ENCODE data around the gene JAKMIP1.

The JAKMIP1 gene

GRCh38 chr4:5991405-5991804 lies 208.9 kb downstream of the JAKMIP1 start:
- H3K9me3 ChIP-seq (ENCODE audit: control insufficient read depth in 1 of 2, low read length in 2 of 2) = no peaks in the 10 kb centered on the region
- no peak overlapping the region for H3K9ac ChIP-seq (ENCODE audit: low read depth in 1 of 2, low read length in 2 of 2)
- no peaks in the 10 kb centered on the region for H3K36me3 ChIP-seq (ENCODE audit: control insufficient read depth in 1 of 2, insufficient read depth in 2 of 2, low read length in 2 of 2)
- no peak overlapping the region for H3K4me3 ChIP-seq (ENCODE audit: low read depth in 1 of 2, low read length in 2 of 2)
- H3K27me3 ChIP-seq (ENCODE audit: control insufficient read depth in 1 of 2, insufficient read depth in 2 of 2, low read length in 2 of 2) = no peaks in the 10 kb centered on the region
- H3K4me1 ChIP-seq (ENCODE audit: control insufficient read depth in 1 of 2, insufficient read depth in 2 of 2, low read length in 2 of 2) = no peaks in the 10 kb centered on the region
- H3K27ac ChIP-seq (ENCODE audit: low read depth, low read length) = no peak overlapping the region

GRCh38 chr4:5990446-5991160 lies 209.7 kb downstream of the JAKMIP1 start:
- Histone ChIP-seq H3K9me3 (ENCODE audit: control insufficient read depth in 1 of 2, low read length in 2 of 2) (no peaks in the 10 kb centered on the region), H3K27me3 (ENCODE audit: control insufficient read depth in 1 of 2, insufficient read depth in 2 of 2, low read length in 2 of 2) (no peaks in the 10 kb centered on the region), H3K9ac (ENCODE audit: low read depth in 1 of 2, low read length in 2 of 2) (no peak overlapping the region)

DNA sequence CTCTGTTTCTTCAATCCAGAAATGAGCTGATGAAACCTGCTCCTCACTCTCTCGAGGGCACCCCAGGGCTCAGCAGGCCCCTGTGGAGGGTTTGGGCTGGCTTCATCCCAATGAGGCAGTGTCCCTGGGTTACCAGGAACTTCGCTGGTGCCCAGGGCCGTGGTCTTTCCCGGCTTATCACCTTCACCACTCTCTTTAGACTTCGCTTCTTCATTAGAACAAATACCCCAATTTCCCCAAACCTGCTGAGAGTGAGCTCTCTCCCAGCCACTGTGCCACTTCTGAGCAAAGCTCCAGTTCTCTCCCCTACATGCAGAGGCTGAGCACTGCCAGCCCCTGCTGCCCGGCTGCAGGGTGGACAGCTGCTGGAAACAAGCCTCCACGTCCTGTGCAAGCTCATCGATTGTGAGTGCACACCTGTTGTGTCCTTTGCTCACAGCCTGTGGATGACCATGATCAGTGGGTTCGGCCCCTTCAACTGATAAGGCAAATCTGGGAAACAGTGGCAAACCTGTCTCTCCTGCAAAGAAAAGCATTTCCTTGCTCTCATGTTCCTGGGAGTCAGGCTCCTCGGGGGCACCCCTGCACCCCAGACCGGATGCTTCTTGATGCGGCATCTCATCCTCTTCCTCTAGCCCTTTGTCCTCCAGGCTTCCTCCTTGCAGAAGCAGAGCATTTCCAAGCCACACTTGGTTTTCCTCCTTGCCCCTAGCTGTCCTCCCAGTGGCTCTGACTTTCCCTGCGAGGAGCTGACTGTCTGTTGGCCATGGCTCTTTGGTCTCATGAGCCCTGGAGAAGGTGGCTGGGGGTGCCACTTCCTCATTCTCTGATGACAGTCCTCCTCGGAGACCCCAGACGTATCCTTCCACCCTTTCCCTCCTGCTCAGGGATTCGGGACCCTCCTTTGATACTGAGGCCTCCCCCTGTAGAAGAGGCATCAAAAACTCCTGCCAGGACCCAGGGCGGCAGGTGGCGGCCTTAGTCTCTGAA lies 210.8 kb downstream of the JAKMIP1 start:
- H3K9ac ChIP-seq (ENCODE audit: low read depth in 1 of 2, low read length in 2 of 2) = no peak overlapping the region
- H3K9me3 ChIP-seq (ENCODE audit: control insufficient read depth in 1 of 2, low read length in 2 of 2) = no peaks in the 10 kb centered on the region
- H3K4me3 ChIP-seq (ENCODE audit: low read depth in 1 of 2, low read length in 2 of 2) = no peak overlapping the region
- H3K27me3 ChIP-seq (ENCODE audit: control insufficient read depth in 1 of 2, insufficient read depth in 2 of 2, low read length in 2 of 2) = no peaks in the 10 kb centered on the region
- H3K4me1 ChIP-seq (ENCODE audit: control insufficient read depth in 1 of 2, insufficient read depth in 2 of 2, low read length in 2 of 2) = no peaks in the 10 kb centered on the region
- no peaks in the 10 kb centered on the region for H3K36me3 ChIP-seq (ENCODE audit: control insufficient read depth in 1 of 2, insufficient read depth in 2 of 2, low read length in 2 of 2)
- no peak overlapping the region for H3K27ac ChIP-seq (ENCODE audit: low read depth, low read length)

More at GRCh38 chr4:5990446-5991160, 209.7 kb downstream of the JAKMIP1 start:
- no peak overlapping the region for H3K27ac ChIP-seq (ENCODE audit: low read depth, low read length)
- H3K4me3 ChIP-seq (ENCODE audit: low read depth in 1 of 2, low read length in 2 of 2) = no peak overlapping the region
- no peaks in the 10 kb centered on the region for H3K36me3 ChIP-seq (ENCODE audit: control insufficient read depth in 1 of 2, insufficient read depth in 2 of 2, low read length in 2 of 2)
- no peaks in the 10 kb centered on the region for H3K4me1 ChIP-seq (ENCODE audit: control insufficient read depth in 1 of 2, insufficient read depth in 2 of 2, low read length in 2 of 2)

DNA sequence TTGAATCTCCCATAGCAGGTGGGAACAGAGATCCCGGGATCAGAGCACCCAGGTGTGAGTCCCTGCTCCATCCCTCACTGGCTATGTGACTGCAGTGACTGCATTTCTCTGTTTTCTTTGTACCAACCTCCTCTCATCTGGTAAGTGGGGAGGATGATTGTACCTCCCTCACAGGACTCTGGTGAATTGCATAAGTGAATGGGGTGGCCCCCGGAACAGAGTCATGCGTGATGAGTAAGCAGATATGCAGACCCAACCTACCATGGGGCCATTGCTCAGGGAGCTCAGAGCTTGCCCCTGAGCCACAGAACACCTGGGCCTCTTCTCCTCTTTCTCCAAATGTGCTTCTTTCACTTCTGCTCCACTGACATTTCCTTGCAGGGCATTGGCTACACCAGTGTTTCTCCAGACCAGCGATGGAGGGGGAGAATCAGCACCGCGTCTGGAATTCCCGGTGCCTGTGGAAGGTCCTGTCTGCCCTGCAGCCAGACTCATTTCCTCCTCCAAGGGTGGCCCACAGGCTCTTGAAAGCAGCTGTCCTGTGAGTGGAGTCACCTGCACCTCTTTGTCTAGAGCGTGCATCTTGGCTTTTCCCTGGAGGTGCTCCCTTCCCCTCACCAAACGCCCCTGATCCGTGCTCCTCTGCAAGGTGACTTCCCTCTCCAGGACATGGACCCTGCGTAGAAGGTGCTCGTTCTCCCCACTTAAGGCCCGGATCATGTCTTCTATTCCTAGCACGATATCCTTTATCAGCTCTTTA lies 212.1 kb downstream of the JAKMIP1 start:
- no peaks in the 10 kb centered on the region for H3K27me3 ChIP-seq (ENCODE audit: control insufficient read depth in 1 of 2, insufficient read depth in 2 of 2, low read length in 2 of 2)
- no peaks in the 10 kb centered on the region for H3K36me3 ChIP-seq (ENCODE audit: control insufficient read depth in 1 of 2, insufficient read depth in 2 of 2, low read length in 2 of 2)
- no peak overlapping the region for H3K27ac ChIP-seq (ENCODE audit: low read depth, low read length)
- H3K9ac ChIP-seq (ENCODE audit: low read depth in 1 of 2, low read length in 2 of 2) = no peak overlapping the region
- peaks cover 0 to 6% of the 10 kb centered on the region in 2 donors for H3K9me3 ChIP-seq (ENCODE audit: control insufficient read depth in 1 of 2, low read length in 2 of 2)
- H3K4me3 ChIP-seq (ENCODE audit: low read depth in 1 of 2, low read length in 2 of 2) = no peak overlapping the region
- H3K4me1 ChIP-seq (ENCODE audit: control insufficient read depth in 1 of 2, insufficient read depth in 2 of 2, low read length in 2 of 2) = no peaks in the 10 kb centered on the region

- Histone ChIP-seq H3K9ac (ENCODE audit: low read depth in 1 of 2, low read length in 2 of 2) (no peak overlapping the region), H3K4me1 (ENCODE audit: control insufficient read depth in 1 of 2, insufficient read depth in 2 of 2, low read length in 2 of 2) (no peaks in the 10 kb centered on the region), H3K27ac (ENCODE audit: low read depth, low read length) (no peak overlapping the region), H3K27me3 (ENCODE audit: control insufficient read depth in 1 of 2, insufficient read depth in 2 of 2, low read length in 2 of 2) (no peaks in the 10 kb centered on the region), H3K36me3 (ENCODE audit: control insufficient read depth in 1 of 2, insufficient read depth in 2 of 2, low read length in 2 of 2) (no peaks in the 10 kb centered on the region), H3K4me3 (ENCODE audit: low read depth in 1 of 2, low read length in 2 of 2) (no peak overlapping the region), H3K9me3 (ENCODE audit: control insufficient read depth in 1 of 2, low read length in 2 of 2) (peaks cover 0 to 6% of the 10 kb centered on the region in 2 donors)
These were observed 215.5 kb downstream of the JAKMIP1 start for GRCh38 chr4:5984843-5985242.

DNA sequence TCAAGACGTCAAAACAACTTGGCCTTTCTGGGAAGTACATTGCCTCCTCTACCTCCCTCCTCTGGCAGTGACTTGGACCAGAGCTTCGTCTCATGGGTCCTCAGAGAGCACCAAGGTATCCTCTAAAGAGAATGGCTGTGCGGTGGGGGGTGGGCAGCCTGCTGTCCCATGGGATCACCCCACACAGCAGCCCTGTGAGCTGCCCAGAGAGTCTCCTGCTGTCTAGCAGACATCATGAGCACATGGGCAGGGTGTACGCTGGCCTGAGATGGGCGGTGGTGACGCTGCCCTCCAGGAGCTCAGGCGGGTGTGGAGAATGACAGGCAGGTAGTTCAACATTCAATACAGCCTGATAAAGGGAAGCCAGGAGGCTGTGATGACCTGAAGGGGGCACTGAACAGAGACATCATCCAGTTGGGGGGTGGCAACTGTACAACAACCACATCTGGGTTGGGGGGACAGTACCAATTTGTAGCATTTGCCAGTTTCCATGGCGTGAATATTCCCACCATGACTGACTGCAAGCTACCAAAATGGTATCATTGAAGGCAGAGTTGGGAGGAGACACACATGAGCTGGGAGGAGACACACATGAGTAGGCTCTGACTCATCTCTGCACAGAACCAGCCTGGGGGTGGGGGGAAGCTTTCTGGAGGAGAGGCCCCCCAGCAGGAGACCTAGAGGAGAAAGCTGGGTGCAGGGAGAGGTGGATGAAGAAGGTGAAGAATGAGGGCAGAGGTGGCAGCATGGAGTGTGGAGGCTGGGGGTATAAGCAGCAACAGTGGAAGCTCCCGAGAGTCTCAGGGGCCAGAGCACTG lies 218.0 kb downstream of the JAKMIP1 start:
- H3K9ac ChIP-seq (ENCODE audit: low read depth in 1 of 2, low read length in 2 of 2) = no peak overlapping the region
- no peaks in the 10 kb centered on the region for H3K36me3 ChIP-seq (ENCODE audit: control insufficient read depth in 1 of 2, insufficient read depth in 2 of 2, low read length in 2 of 2)
- peaks cover 0 to 6% of the 10 kb centered on the region in 2 donors for H3K27me3 ChIP-seq (ENCODE audit: control insufficient read depth in 1 of 2, insufficient read depth in 2 of 2, low read length in 2 of 2)
- no peak overlapping the region for H3K4me3 ChIP-seq (ENCODE audit: low read depth in 1 of 2, low read length in 2 of 2)
- no peak overlapping the region for H3K27ac ChIP-seq (ENCODE audit: low read depth, low read length)
- H3K9me3 ChIP-seq (ENCODE audit: control insufficient read depth in 1 of 2, low read length in 2 of 2) = peaks cover 0 to 6% of the 10 kb centered on the region in 2 donors
- no peaks in the 10 kb centered on the region for H3K4me1 ChIP-seq (ENCODE audit: control insufficient read depth in 1 of 2, insufficient read depth in 2 of 2, low read length in 2 of 2)

GRCh38 chr4:5980436-5981155 lies 219.8 kb downstream of the JAKMIP1 start:
- no peak overlapping the region for H3K4me3 ChIP-seq (ENCODE audit: low read depth in 1 of 2, low read length in 2 of 2)
- peaks cover 0 to 6% of the 10 kb centered on the region in 2 donors for H3K27me3 ChIP-seq (ENCODE audit: control insufficient read depth in 1 of 2, insufficient read depth in 2 of 2, low read length in 2 of 2)
- H3K9me3 ChIP-seq (ENCODE audit: control insufficient read depth in 1 of 2, low read length in 2 of 2) = peaks cover 0 to 6% of the 10 kb centered on the region in 2 donors
- H3K4me1 ChIP-seq (ENCODE audit: control insufficient read depth in 1 of 2, insufficient read depth in 2 of 2, low read length in 2 of 2) = no peaks in the 10 kb centered on the region
- H3K27ac ChIP-seq (ENCODE audit: low read depth, low read length) = no peak overlapping the region
- H3K36me3 ChIP-seq (ENCODE audit: control insufficient read depth in 1 of 2, insufficient read depth in 2 of 2, low read length in 2 of 2) = no peaks in the 10 kb centered on the region
- no peak overlapping the region for H3K9ac ChIP-seq (ENCODE audit: low read depth in 1 of 2, low read length in 2 of 2)

- H3K9me3 ChIP-seq (ENCODE audit: control insufficient read depth in 1 of 2, low read length in 2 of 2) = peaks cover 0 to 6% of the 10 kb centered on the region in 2 donors
- no peak overlapping the region for H3K4me3 ChIP-seq (ENCODE audit: low read depth in 1 of 2, low read length in 2 of 2)
- no peak overlapping the region for H3K27ac ChIP-seq (ENCODE audit: low read depth, low read length)
- peaks cover 0 to 6% of the 10 kb centered on the region in 2 donors for H3K27me3 ChIP-seq (ENCODE audit: control insufficient read depth in 1 of 2, insufficient read depth in 2 of 2, low read length in 2 of 2)
- no peaks in the 10 kb centered on the region for H3K36me3 ChIP-seq (ENCODE audit: control insufficient read depth in 1 of 2, insufficient read depth in 2 of 2, low read length in 2 of 2)
- no peak overlapping the region for H3K9ac ChIP-seq (ENCODE audit: low read depth in 1 of 2, low read length in 2 of 2)
- H3K4me1 ChIP-seq (ENCODE audit: control insufficient read depth in 1 of 2, insufficient read depth in 2 of 2, low read length in 2 of 2) = no peaks in the 10 kb centered on the region
These were observed 220.4 kb downstream of the JAKMIP1 start for GRCh38 chr4:5979981-5980380.

DNA sequence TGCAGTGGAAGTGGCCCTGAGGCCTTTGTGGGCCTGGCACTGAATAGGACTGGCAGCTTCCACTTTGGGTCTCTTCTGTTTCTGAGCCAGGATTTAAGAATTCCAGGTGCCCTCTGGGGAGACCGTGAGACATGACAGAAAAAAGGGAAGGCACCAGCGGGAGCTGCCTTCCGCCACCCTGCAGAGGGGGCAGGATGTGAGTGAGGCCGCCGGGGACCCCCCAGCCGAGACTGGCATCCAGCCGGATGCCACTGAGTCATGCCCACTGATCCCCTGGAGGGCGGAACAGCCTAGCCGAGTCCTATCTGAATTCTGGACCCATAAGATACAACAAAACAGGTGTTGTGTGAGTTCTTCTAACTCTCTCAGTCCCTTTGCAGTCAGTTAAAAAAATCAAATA lies 223.4 kb downstream of the JAKMIP1 start:
- no peaks in the 10 kb centered on the region for H3K4me1 ChIP-seq (ENCODE audit: control insufficient read depth in 1 of 2, insufficient read depth in 2 of 2, low read length in 2 of 2)
- peaks cover 0 to 6% of the 10 kb centered on the region in 2 donors for H3K27me3 ChIP-seq (ENCODE audit: control insufficient read depth in 1 of 2, insufficient read depth in 2 of 2, low read length in 2 of 2)
- no peak overlapping the region for H3K27ac ChIP-seq (ENCODE audit: low read depth, low read length)
- H3K9ac ChIP-seq (ENCODE audit: low read depth in 1 of 2, low read length in 2 of 2) = no peak overlapping the region
- H3K4me3 ChIP-seq (ENCODE audit: low read depth in 1 of 2, low read length in 2 of 2) = no peak overlapping the region
- H3K36me3 ChIP-seq (ENCODE audit: control insufficient read depth in 1 of 2, insufficient read depth in 2 of 2, low read length in 2 of 2) = no peaks in the 10 kb centered on the region
- H3K9me3 ChIP-seq (ENCODE audit: control insufficient read depth in 1 of 2, low read length in 2 of 2) = no peaks in the 10 kb centered on the region
